ENCODE results near the gene RBP5.

The RBP5 gene

DNA sequence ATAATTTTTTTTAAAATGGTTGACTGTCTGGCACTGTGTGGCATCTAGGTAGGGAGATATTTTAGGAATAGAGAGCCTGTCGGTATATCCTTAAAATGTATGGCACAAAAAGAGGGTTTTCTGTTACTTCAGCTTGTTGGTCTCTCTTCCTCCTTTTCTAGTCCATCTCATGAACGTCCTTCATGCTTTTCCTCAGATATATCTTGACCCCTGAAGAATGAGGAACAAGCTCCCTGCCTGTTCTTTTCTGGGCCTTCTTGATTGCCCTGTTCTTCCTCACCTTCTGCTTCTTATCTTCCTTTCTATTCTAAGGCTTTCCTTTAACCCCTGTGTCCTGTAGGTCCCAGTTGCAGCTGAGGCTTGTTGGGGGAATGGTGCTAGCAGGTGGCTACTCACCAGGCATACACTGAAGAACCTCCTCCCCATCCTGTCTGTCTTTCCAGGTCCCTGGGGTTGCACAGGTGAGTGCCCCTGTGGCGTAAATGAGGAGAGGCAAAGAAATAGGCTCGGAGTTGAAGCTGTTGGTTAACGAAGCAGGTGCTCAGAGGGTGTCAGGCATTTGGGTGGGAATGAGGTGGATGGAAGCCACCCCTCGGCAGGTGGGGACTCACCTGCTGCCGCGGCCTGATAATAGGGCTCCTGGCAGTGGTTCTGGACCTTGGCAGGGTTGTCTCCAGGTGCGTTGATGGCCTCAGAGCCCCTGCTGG lies 29.2 kb downstream of the RBP5 start:
- DNase-seq, result no peak

DNA sequence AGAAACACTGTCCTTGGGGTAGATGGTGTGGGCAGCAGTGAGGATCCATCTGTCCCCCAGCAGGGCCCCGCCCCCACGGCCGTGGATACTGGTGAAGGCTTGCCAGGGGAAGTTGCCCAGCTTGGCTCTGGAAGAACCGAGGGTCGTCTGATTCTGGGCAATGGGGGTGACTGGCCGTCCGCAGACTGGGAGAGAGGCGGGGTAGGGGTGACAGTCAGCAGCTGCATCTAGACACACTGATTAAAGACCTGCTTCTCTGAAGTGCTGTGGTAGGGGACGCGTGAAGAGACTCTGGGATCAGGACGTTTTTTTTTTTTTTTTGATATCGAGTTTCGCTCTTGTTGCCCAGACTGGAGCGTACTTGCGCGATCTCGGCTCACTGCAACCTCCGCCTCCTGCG lies 31.7 kb downstream of the RBP5 start:
- DNase-seq, result no peak

DNA sequence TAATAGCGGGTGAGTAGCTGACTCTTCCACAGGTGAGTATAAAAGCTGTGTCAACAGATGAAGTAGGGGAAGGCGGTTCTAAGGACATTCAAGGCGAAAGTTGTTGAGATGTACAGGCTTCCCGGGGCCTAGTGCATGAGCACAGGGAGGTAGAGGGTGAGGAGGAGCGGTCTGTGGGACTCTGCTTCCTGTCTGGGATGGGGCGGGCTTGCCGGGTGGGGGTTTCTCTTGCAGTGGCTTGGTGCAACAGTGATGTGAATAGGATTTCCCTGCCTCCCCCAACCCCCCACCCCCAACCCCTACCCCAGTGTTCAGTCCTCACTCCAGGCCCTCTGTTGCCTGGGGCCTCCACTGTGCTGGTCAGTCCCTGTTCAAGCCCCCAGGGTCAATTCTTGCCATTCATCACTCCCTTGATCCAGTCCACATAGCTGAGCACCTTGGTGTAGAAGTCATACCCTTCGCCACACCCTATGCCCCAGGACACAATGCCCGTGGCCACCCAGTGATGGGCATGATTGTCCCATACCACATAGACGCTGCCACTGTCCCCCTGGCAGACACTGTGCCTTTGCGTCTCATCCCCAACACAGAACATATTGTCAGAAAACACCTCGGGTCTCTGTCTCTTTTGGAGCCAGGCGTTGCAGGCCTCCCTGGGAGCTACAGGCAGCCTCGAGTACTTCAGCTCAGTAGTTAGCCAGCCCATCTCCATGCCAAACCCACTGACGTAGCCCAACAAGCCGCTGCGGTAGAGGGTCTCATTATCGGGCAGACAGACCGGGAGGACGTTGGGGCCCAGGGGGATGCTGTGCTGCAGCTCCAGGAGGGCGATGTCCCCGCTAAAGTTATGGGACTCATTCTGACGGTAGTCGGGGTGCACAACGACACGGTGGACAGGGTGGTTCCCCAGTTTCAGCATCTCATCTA lies 32.4 kb downstream of the RBP5 start:
- no peak for DNase-seq

DNA sequence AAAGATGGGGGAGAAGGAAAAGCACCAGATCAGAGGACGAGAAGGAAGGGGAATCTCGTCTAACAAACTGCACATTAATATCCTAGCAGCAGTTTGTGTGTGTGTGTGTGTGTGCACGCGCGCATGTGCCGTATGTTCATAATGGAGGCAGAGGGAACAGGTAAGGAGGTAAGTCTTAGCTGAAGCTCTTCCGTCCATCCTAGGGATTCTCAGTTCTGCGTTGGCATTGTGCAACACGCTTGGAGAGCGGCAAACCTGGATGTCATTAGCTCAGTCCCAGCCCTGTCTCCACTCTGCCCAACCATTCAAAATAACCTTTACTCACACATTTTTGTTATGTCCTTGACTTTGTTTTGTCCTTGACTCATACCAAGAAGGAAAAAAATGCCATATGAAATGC lies 34.8 kb downstream of the RBP5 start:
- DNase-seq, result no peak

DNA sequence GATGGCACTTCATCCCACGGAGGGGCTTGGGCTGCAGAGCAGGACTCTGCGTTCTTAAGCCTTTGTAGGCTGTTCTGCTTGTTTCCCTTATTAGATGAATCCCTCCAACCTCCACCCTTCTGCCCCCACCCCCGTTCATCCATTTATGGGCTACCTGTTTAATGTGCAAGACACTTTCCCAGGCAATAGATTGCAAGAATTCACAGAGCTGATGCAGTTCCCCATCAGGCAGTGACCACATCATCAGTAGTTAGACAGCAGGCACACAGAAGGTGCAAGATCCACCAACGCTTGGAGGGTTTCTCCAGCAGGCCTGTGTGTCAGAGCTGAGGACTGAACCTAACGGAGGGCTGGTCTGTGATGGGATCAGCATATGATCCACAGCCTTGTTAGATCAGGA lies 35.2 kb downstream of the RBP5 start:
- no peak for DNase-seq

DNA sequence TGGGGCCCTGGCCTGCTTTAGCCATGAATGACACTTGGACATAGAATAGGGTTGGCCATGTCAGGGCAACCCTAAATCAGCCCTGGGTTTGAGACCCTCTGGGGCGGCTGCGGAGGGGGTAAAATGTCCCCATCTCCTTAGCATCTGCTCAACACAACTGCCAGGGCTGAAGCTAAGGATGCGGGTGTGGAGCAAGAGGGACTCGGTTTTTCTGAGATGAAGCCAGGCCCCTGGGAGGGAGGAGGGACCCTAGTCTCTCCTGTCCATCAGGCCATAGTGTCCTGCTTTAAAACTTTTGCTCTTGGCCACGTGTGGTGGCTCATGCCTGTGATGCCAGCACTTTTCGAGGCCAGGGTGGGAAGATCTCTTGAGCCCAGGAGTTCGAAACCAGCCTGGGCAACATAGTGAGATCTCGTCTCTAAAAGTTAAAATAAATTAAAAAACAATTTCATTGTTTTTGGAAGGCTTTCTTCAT lies 35.7 kb downstream of the RBP5 start:
- DNase-seq, result no peak

DNA sequence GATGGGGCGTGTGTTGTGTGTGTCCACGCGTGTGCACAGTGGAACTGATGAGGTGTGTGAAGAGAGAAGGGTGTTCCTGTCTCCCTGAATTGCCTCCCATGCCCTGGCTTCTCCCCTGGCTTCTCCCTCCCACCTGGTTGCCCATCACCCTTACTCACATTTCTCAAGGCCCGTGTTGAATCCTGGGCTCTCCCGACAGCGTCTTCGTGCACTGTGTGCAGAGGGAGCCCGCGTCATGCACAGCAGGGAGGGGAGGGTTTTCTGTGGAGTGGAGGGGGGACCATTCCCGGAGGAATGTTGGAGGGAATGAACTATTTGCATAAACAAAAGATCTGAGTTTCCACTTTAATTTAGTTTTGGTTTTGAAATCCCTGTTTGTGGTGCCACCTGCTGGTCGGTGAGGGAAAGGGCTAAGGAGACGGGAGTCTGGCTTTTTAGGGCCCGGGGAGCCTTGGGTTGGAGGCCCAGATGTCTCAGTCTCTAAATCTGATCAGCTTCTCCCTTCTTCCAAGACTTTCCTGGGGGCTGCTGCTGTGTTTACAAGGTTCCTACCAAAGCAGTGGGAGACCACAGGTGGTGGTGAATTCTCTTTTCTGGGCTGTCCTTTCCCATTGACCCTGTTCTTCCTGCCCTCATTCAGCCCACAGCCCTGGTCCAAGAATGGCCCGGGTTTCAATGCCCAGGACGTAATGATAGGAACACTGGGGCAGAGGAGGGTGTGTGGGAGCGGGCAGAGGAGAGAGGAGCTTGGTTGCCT lies 36.3 kb downstream of the RBP5 start, which contains the start of gene C1R:
C1R (minus strand) TSS at position 217 of the 757 bp plus-strand sequence; CDS start at position 160, 57 bp downstream.
- DNase-seq, result peak; percentile 31 to 64 (median 42)

DNA sequence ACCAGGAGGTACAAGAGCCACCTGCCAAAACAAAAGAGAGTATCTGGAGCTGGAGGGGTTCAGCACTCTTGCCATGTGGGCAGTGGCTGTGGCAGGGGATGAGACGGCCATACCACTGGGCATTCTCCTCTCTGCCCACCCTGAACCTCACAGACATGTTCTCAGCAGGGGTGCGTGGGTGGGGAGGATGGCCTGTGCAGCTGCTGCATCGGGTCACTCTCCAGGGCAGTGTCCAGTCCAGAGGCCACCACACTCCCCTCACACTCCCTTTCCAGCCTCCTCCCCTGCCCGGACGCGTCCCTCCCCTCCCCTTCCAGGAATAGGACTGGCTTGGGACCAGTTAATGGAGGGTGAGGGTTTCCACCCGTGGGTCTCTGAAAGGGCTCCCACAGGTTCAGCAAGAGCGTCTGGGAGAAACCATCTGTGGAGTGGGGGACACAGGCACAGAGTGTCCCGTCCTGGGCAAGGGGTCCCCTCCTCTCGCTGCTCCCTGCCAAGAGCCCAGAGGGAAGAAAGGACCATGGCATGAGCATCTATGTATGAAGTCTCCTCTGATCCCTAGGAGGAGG lies 36.9 kb downstream of the RBP5 start:
- DNase-seq, result no peak

DNA sequence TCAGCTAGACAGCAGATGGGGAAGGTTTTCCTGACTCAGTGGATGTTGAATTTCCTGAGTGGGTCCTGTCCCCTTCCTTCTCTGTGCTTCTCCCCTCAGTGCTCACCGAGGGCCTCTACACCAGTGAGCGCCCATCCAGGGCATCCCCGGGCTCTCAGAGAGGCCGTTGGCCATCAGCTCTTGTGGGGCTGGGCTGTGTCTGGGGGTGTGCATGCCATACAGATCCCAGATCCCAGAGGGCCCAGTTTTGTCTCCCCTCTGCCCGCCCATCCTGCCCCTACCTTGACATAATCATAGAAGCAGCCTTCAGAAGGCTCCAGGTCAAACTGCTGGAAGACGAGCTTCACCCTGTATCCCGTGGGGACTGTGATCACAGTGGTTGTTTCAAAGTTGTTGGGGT lies 37.5 kb downstream of the RBP5 start:
- no peak for DNase-seq

DNA sequence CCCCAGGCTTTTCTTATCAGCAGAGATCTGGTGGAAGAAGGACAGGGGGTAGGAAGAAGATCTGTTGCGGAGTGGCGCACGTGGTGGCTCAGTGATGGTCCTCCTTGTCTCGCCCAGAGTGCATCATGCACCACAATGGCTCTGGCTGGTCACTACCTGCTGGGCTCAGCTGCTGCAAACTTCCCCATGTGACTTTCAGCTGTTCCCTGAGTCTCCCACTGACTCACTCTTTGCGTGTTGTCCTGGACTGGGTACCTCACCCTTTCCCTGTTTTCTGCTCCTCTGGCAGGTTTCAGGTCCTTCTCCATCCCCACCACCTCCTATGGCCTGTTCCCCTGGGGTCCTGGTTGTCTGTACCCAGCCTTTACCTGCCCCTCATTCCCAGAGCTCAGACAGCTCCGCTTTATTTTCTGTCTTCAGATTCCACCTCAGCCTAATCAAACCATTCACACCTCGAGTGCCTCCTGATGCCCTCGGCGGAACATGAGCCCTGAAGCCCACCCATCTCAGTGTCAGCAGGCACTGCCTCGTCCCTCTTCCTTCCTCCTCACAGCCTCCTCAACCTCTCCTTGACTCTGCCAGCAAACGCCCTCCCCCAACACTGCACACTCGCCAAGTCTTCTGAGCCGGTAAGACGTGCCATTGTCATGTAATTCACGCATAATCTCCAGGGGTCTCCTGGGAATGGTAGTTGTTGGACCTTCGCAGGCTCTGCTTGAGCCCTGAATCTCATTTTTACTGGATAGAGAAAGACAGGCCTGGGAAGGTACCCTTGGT lies 38.3 kb downstream of the RBP5 start:
- DNase-seq, result no peak

DNA sequence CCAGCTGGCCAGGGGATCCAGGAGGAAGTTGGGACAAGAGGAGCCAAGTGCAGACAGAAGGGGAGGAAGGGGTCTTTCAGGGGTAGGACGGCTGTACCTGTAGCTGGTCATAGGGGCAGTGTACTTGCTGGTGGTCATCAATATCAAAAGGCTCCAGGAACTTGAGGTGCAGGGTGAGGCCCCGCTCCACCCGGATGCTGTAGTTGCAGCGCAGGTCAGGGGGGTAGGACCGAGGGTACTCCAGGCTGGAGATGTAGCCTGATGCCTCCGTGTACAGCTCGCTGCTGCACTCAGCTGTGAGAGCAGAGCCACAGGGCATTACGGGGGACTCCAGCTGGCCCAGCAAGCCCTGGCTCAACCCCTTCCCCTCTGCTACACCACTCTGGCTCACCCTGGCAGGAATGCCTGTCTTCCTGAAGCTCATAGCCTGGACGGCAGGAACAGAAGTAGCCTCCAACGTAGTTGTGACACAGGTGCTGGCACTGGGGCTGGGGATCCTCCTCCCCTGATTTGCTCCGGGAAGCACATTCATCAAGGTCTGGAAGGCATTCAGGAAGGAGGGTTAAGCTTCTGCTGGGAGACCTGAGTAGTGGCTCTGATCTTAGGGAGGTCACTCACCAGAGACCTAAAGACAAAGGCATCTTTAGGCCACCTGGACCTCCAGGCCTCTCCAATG lies 39.4 kb downstream of the RBP5 start:
- DNase-seq, result no peak

DNA sequence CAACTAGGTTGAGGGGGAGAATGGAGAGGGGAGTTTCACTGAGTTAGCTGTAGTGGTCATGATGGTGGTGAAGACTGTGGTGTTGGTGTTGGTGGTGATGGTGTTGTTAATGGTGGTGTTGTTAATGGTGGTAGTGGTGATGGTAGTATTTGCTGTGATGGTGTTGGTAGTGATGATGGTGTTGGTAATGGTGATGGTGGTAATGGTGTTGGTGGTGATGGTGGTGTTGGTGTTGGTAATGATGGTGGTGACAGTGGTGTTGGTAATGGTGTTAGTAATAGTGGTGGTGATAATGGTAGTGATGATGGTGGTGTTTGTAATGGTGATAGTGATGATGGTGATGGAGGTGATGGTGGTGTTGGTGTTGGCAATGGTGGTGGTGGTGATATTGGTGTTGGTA lies 45.6 kb downstream of the RBP5 start:
- DNase-seq, result no peak

DNA sequence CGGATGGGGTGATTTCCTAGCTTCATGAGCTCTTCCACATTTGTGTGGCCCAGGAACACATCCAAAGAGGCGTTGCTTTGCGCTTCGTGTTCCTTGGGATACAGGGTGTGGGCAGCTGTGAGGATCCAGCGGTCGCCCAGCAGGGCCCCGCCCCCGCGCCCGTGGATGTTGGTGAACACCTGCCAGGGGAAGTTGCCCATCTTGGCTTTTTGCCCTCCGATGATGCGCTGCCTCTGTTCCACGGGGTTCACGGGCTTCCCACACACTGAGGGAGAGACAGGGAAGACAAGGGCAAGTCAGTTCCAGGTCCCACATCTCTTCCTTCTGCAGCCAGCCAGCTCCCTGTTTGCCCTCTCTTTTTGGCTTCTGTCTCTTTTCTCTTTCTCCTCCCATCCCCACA lies 47.7 kb downstream of the RBP5 start:
- DNase-seq, result no peak

DNA sequence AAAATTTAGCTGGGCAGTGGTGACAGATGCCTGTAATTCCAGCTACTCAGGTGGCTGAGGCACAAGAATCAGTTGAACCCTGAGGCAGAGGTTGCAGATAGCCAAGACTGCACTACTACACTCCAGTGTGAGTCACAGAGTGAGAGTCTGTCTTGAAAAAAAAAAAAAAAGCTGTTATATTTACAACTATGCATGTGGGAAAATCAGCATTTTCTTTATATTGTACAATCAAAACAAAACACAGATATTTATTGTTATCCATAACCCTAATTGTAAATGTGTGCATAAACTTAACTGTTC lies 48.9 kb downstream of the RBP5 start:
- DNase-seq, result no peak

DNA sequence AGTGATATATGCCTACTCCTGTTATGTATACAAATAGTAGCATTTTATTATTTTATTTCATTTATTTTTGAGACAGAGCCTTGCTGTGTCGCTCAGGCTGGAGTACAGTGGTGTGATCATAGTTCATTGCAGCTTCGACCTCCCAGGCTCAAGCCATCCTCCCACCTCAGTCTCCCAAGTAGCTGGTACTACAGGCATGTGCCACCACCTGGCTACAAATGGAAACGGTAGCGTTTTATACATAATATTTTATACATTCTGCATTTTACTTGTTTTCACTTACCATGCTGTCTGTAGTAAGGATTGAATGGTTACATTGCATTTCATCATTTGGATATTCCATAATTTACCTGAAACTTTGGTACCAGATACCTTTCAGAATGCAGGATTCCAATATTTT lies 50.5 kb downstream of the RBP5 start:
- no peak for DNase-seq

DNA sequence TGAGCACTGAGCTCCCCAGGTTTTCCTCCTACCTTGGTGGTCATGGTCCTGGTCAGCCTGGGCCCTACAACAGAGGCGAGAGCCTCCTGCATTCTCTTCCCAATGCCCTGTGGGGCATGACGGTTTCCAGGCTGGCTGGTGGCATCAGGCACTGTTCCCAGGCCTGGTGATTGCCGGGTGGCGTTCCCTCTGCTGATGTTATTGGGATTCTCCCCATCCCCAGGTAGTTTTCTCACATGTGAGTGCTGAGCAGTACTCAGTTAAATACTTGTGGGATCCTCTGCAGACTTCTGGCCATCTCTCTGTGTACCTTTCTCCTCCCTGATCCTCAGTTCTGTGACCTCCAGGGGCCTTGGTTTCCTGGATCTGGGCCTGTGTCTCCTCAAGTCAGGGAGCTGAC lies 52.2 kb downstream of the RBP5 start:
- no peak for DNase-seq

DNA sequence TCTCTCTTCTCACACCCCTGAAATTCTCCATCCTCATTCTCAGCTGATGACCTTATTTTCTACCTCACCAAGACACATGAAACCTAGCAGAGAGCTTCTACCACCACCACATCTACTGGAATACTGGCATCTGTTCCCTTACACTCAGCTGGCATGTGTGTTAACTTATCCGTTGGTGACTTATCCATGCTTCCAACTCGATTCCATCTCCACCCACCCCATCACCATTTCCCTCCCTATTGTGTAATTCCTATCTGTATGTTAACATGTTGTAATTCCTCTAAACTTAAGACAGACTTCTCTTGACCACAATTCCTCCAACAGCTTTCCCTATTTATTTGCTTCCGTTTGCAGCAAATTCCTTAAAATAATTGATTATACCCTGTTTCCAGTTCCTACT lies 52.8 kb downstream of the RBP5 start:
- DNase-seq, result no peak

DNA sequence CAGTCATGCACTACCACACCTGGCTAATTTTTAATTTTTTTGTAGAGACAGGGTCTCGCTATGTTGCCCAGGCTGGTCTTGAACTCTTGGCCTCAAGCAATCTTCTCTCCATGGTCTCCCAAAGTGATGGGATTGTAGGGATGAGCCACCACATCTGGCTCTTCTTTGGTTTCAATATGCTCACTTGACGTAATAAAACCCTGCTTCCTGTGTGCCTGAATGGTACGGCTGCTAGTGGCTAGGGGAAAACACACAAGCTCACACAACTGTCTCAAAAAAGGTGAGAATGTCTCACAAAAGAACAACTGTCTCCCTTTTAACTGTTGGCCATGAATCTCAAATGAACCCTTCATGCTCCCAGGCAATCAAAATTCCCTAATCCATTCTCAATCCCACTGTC lies 53.2 kb downstream of the RBP5 start:
- DNase-seq, result no peak

DNA sequence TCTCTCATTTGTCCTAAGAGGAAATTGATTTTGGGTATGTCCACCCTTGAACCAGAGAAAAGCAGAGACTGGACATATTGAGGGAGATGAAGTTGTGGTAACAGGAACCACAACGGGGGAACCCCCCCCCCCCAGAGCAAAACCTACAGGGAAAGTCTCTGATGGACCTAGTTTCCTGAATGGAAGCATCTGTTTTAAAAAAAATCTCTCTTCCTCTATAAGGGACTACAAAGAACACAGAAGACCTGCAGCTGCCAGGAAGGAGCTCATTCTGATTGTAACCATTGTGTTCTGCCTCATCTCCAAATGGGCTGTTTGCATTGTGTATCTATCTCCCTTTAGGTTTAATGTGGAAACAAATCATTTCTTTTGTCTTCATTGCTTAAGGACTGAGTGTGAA lies 54.7 kb downstream of the RBP5 start:
- no peak for DNase-seq

Measured in activated CD4-positive, CD25-positive, alpha-beta regulatory T cell (primary cell).